Activated CD8-positive, alpha-beta T cell treated with anti-CD3 and anti-CD28 coated beads, Interleukin-2, amount 10 ng/mL, durations not matched to agents 7 days and 5 days (primary cell): ENCODE data around the gene IP6K1. TPM values are rescaled to one million over a fixed set of nuclear protein-coding genes. Genes with fewer than 3 reads are reported as not detected.

Experiments used
- ATAC-seq: fragments of 150-1000 bp; cut with Tn5 transposase; one replicate; pipeline ENCODE4 v1.10.0; 2021; ENCODE audit warnings: moderate library complexity
- CTCF ChIA-PET: fragments of 350-600 bp; sonication (Branson Sonifier 250); formaldehyde crosslinking; loops from one replicate; lab custom pipeline; 2021; ENCODE audit warnings: antibody characterized with exemption; lab: Charles Lee
- POLR2A ChIA-PET: fragments of 350-600 bp; sonication (Branson Sonifier 250); formaldehyde crosslinking; loops from one replicate; lab custom pipeline; 2021; ENCODE audit warnings: antibody characterized with exemption; lab: Charles Lee
- DNase-seq: peaks from one replicate; pipeline ENCODE4 v3.0.0-alpha.2; 2020
- H3K27ac Mint-ChIP-seq: one replicate; pipeline ENCODE4 v1.8.0; 2021; ENCODE audit warnings: mild to moderate bottlenecking, mixed read lengths
- H3K27me3 Mint-ChIP-seq: one replicate; pipeline ENCODE4 v1.8.0; 2021; ENCODE audit warnings: low read depth, mixed read lengths
- H3K36me3 Mint-ChIP-seq: one replicate; pipeline ENCODE4 v1.8.0; 2021; ENCODE audit warnings: low read depth, mixed read lengths
- H3K4me1 Mint-ChIP-seq: one replicate; pipeline ENCODE4 v1.8.0; 2021; ENCODE audit warnings: low read depth, mixed read lengths
- H3K4me3 Mint-ChIP-seq: one replicate; pipeline ENCODE4 v1.8.0; 2021; ENCODE audit warnings: mild to moderate bottlenecking, mixed read lengths
- H3K9me3 Mint-ChIP-seq: one replicate; pipeline ENCODE4 v1.8.0; 2022; ENCODE audit warnings: mixed read lengths; ENCODE audit not compliant: insufficient read depth
- total RNA-seq, 2 experiments: library from RNA; stranded (reverse); gene quantifications; one replicate each; pipeline ENCODE4 v1.2.3, GENCODE V29; 2021

Gene IP6K1
- total RNA-seq, 2 experiments from 2014 or later = 37.7 to 38.1 TPM

DNA sequence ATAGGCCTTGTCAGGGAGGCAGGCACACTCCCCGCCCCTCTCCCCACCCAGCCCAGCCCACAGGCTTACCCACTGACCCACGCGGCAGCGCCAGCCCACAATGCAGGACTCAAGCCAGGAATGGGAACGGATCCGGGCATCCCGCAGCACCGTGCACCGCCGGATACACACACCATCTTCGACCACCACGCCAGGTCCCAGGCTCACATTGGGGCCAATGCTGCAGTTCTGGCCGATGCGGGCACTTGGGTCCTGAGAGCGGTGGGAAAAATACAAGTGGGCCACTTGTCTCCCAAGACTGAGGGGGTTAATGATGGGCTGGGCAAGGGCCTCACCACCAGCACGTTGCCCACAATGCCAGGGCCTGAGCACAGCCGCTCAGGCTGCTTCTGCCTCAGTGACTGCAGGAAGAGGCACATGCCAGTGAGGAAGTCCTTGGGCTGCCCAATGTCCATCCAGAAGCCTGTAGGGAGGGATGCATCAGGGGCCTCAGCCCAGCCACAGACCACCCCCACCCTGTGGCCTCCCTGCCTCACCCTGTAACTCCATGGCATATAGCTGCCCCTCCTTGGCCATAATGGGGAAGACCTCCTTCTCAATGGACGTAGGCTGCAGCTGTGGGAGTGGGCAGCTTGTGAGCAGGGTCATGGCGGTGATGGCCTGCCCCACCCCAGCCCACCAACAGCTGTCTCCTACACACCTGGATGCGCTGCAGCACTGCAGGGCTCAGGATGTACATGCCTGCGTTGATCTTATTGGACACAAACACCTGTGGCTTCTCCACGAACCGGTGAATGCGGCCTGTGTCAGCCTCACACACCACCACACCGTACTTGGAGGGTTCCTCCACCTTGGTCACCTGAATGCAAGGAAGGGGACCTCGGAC lies 64.2 kb downstream of the IP6K1 start:
- Mint-ChIP-seq H3K36me3 (peaks cover 40% of the 10 kb centered on the region), H3K4me3 (peak overlapping the region; percentile 95), H3K4me1 (peaks cover 41% of the 10 kb centered on the region), H3K9me3 (no peaks in the 10 kb centered on the region), H3K27me3 (no peaks in the 10 kb centered on the region), H3K27ac (peak overlapping the region; percentile 98)
- ATAC-seq (no peak), DNase-seq (no peak)
- ChIA-PET POLR2A (interaction anchor here (2.6 kb wide), 1 partner anchor 9 kb away, joined by 13 read pairs; no protein-coding TSS in a partner anchor), CTCF (interaction anchor here (1.6 to 2.7 kb wide), 2 partner anchors 21 to 182 kb away, joined by 5 to 6 read pairs; no protein-coding TSS in a partner anchor)

DNA sequence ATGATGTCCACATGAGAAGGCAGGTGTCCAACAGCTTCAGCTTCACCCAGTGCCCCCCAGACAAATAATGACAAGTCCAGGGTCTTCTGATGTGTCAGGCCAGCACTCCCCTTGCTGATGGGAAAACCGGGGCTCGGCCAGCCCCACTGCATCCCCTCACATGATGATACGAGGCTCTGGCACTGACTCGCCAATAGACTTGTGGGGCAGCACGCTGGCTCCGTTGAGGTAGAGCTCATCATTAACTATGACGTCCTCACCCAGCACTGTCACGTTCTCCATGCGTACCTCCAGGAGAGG lies 64.8 kb downstream of the IP6K1 start:
- Mint-ChIP-seq H3K4me3 (no peak overlapping the region), H3K27me3 (no peaks in the 10 kb centered on the region), H3K36me3 (peaks cover 40% of the 10 kb centered on the region), H3K27ac (no peak overlapping the region), H3K4me1 (peaks cover 41% of the 10 kb centered on the region), H3K9me3 (no peaks in the 10 kb centered on the region)
- ATAC-seq (no peak), DNase-seq (no peak)
- CTCF ChIA-PET = no interaction called here
- POLR2A ChIA-PET = interaction anchor here (0.7 to 1.1 kb wide), 2 partner anchors 9 to 88 kb away, joined by 3 to 4 read pairs; no protein-coding TSS in a partner anchor

DNA sequence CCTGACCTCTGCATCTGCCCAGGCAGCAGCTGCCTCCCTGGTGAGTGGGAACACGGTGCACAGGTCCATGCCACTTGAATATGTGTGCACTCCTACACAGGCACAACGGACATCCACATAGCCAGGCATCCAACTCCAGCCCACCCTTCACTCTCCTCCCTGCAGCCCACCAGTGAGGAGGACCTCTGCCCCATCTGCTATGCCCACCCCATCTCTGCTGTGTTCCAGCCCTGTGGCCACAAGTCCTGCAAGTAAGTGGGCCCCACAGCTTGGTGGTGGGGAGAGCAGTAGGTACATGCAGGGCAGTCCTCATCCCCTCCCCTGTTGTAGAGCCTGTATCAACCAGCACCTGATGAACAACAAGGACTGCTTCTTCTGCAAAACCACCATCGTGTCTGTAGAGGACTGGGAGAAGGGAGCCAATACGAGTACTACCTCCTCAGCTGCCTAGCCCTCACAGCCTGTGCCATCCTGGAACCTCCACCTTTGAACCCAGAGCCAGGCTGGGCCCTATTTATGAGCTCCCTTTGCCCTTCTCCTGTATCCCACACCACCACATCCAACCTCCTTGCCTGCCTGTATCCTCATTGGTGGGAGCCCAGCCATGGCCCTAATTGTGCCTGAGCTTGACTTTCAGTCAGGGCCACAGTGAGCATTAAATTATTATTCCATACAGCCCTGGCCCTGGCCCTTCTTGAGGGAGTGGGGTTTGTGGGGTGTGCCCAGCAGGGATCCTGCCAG lies 65.3 kb downstream of the IP6K1 start:
- peaks cover 41% of the 10 kb centered on the region for H3K4me1 Mint-ChIP-seq
- ATAC-seq = no peak
- H3K36me3 Mint-ChIP-seq = peaks cover 39% of the 10 kb centered on the region
- no peak overlapping the region for H3K27ac Mint-ChIP-seq
- POLR2A ChIA-PET = interaction anchor here (0.7 to 1.1 kb wide), 2 partner anchors 8 to 88 kb away, joined by 3 to 4 read pairs; no protein-coding TSS in a partner anchor
- no peak for DNase-seq
- CTCF ChIA-PET = interaction anchor here (1.4 to 1.6 kb wide), 2 partner anchors 11 to 82 kb away, joined by 3 read pairs; partner anchors contain the start of gene INKA1
- no peaks in the 10 kb centered on the region for H3K27me3 Mint-ChIP-seq
- H3K4me3 Mint-ChIP-seq = no peak overlapping the region
- H3K9me3 Mint-ChIP-seq = no peaks in the 10 kb centered on the region

DNA sequence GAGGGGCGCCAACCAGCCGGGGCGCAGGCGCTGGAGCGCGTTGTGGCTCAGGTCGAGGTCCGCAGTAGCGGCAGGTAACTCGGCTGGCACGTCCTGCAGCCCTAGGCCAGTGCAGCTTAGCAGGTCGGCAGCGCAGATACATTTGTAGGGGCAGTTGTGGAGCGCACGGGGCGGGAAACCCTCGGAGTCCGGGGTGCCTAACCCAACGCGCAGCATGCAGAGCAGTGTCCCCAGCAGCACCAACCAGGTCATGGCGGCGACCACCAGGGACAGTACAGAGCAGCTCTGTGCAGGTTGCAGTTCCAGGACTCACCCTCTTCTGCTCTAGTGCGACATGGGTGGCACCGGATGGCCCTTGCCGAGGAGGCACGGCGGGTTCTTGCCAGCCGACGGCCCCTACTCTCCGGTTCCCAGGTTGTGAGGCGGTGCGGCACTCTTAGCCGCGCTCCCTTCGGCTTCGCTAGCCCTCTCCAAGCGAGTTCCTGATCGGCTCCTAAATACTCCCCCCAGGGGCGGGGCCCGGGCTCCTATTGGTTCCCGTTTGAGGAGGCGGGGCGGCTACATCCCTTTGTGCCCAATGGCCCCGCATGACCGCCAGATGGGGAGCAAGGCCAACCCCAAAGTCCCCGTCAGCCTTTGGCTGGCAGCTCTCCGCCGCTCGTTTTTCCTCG lies 67.0 kb downstream of the IP6K1 start, which contains the start of gene AMIGO3:
Gene AMIGO3 (minus strand): TSS at position 471 of the 671 bp plus-strand sequence. CDS start 219 bp downstream, at position 252.
- POLR2A ChIA-PET = interaction anchor here (0.6 to 1.5 kb wide), 6 partner anchors 16 to 180 kb away, joined by 3 to 4 read pairs (median 3); partner anchors contain the start of gene IP6K1
- DNase-seq (peak; percentile 93), ATAC-seq (peak; percentile 71)
- Mint-ChIP-seq H3K4me3 (peak within 1 kb of the TSS; percentile 73), H3K36me3 (peaks cover 37% of the 10 kb centered on the region), H3K4me1 (peaks cover 34% of the 10 kb centered on the region), H3K27me3 (no peaks in the 10 kb centered on the region), H3K27ac (peak within 1 kb of the TSS; percentile 84), H3K9me3 (no peaks in the 10 kb centered on the region)
- CTCF ChIA-PET = interaction anchor here (0.6 to 2.2 kb wide), 16 partner anchors 11 to 187 kb away, joined by 3 to 11 read pairs (median 4); partner anchors contain the start of genes INKA1, IP6K1 and UBA7

- Mint-ChIP-seq H3K4me3 (peak overlapping the region; percentile 73), H3K27me3 (no peaks in the 10 kb centered on the region), H3K27ac (peak overlapping the region; percentile 84), H3K9me3 (no peaks in the 10 kb centered on the region), H3K4me1 (peaks cover 34% of the 10 kb centered on the region), H3K36me3 (peaks cover 37% of the 10 kb centered on the region)
- ATAC-seq (no peak), DNase-seq (peak; percentile 35)
- POLR2A ChIA-PET = interaction anchor here (0.9 to 1.5 kb wide), 6 partner anchors 15 to 179 kb away, joined by 3 to 4 read pairs (median 4); partner anchors contain the start of gene IP6K1
- CTCF ChIA-PET = interaction anchor here (0.6 to 2.2 kb wide), 14 partner anchors 11 to 188 kb away, joined by 3 to 11 read pairs (median 4); partner anchors contain the start of genes INKA1, IP6K1 and UBA7
Observed at GRCh38 chr3:49718858-49719213, 67.5 kb downstream of the IP6K1 start.

- DNase-seq (no peak), ATAC-seq (no peak)
- H3K4me1 Mint-ChIP-seq = peaks cover 36% of the 10 kb centered on the region
- ChIA-PET CTCF (interaction anchor here (1.0 to 2.2 kb wide), 11 partner anchors 10 to 188 kb away, joined by 3 to 11 read pairs (median 4); partner anchors contain the start of genes IP6K1 and UBA7), POLR2A (interaction anchor here (0.9 to 1.5 kb wide), 5 partner anchors 15 to 179 kb away, joined by 3 to 4 read pairs (median 4); no protein-coding TSS in a partner anchor)
- H3K9me3 Mint-ChIP-seq = no peaks in the 10 kb centered on the region
- peaks cover 34% of the 10 kb centered on the region for H3K36me3 Mint-ChIP-seq
- H3K27me3 Mint-ChIP-seq = no peaks in the 10 kb centered on the region
- peak overlapping the region; percentile 73 for H3K4me3 Mint-ChIP-seq
- H3K27ac Mint-ChIP-seq = peak overlapping the region; percentile 84
Observed at GRCh38 chr3:49717959-49718857, 68.1 kb downstream of the IP6K1 start.

GRCh38 chr3:49717211-49717958 lies 69.0 kb downstream of the IP6K1 start:
- no peak overlapping the region for H3K27ac Mint-ChIP-seq
- peaks cover 38% of the 10 kb centered on the region for H3K4me1 Mint-ChIP-seq
- POLR2A ChIA-PET = interaction anchor here (1.1 kb wide), 1 partner anchor 39 kb away, joined by 3 read pairs; no protein-coding TSS in a partner anchor
- no peak overlapping the region for H3K4me3 Mint-ChIP-seq
- H3K9me3 Mint-ChIP-seq = no peaks in the 10 kb centered on the region
- H3K27me3 Mint-ChIP-seq = no peaks in the 10 kb centered on the region
- no peak for ATAC-seq
- CTCF ChIA-PET = no interaction called here
- H3K36me3 Mint-ChIP-seq = peaks cover 28% of the 10 kb centered on the region
- DNase-seq = no peak

DNA sequence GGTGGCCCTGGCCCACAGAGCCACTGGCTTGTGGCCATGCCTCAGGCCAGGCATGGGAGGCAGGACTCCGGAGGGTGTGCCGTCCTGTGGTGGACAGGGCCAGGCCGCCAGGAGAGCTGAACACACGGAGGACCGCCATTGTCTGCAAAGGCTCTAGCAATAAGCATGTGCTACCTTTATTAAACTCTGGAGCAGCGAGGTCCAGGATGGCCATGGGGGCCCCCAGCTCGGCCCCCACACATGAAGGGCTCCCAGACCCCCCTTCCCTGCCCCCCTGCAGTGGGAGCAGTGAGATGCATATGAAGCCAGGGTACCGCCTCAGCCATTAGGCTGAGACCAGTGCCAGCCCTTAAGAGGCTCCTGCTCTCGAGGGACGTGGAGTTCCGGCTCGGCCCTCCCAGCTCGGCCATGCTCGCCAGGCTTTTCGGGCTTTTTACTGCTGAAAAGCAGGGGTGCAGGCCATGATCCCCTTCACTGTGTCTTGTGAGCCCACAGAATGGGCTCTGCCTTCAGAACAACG lies 69.6 kb downstream of the IP6K1 start:
- H3K27ac Mint-ChIP-seq = no peak overlapping the region
- no peaks in the 10 kb centered on the region for H3K9me3 Mint-ChIP-seq
- peaks cover 22% of the 10 kb centered on the region for H3K36me3 Mint-ChIP-seq
- H3K27me3 Mint-ChIP-seq = no peaks in the 10 kb centered on the region
- ChIA-PET POLR2A (interaction anchor here (1.1 kb wide), 1 partner anchor 39 kb away, joined by 3 read pairs; no protein-coding TSS in a partner anchor), CTCF (no interaction called here)
- DNase-seq (no peak), ATAC-seq (no peak)
- H3K4me1 Mint-ChIP-seq = peaks cover 41% of the 10 kb centered on the region
- H3K4me3 Mint-ChIP-seq = no peak overlapping the region

DNA sequence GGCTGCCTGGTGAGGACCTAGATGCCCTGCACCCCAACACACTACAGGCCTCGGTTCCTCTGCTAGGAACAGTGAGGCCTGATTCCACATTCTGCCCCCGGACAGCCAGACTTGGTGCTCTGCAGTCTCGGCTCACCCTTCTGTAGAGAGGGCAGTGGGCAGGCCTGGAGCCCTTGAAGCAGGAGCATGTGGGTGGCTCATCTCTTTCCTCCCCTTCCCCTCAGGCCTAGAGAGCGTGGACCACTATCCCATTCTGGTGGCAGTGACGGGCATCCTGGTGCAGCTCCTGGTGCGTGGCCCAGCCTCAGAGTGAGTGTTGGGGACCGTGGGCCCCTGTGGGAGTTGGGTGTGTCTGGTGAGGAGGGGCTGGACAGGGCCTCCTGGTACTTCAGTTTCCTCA lies 70.2 kb downstream of the IP6K1 start:
- ChIA-PET POLR2A (no interaction called here), CTCF (no interaction called here)
- H3K27me3 Mint-ChIP-seq = no peaks in the 10 kb centered on the region
- no peaks in the 10 kb centered on the region for H3K9me3 Mint-ChIP-seq
- ATAC-seq (no peak), DNase-seq (no peak)
- H3K36me3 Mint-ChIP-seq = peaks cover 19% of the 10 kb centered on the region
- H3K4me1 Mint-ChIP-seq = peaks cover 47% of the 10 kb centered on the region
- H3K27ac Mint-ChIP-seq = no peak overlapping the region
- no peak overlapping the region for H3K4me3 Mint-ChIP-seq
